HAP-1 (cell line): ENCODE measurements around the gene HECTD1.
"Not testable (repeated sequence)": the region's sequence is repeated elsewhere in the genome, so short reads cannot be mapped to it uniquely, and the experiment has no call there.

Experiments used
- DNase-seq, 2 experiments: peaks; one replicate each; pipeline ENCODE4 v3.0.0-alpha.2; 2016 to 2020; ENCODE audit warnings: low spot score in 2 of 2
- H3K27me3 ChIP-seq: fragments of 250-450 bp; sonication (Bioruptor Pico); 2 replicates; pipeline ENCODE4 v1.5.1; 2020; ENCODE audit warnings: low read depth, mild to moderate bottlenecking, moderate library complexity
- H3K36me3 ChIP-seq: fragments of 250-450 bp; sonication (Bioruptor Pico); replicated peaks from 2 replicates; pipeline ENCODE4 v1.5.1; 2020; ENCODE audit warnings: mild to moderate bottlenecking
- H3K4me1 ChIP-seq: fragments of 250-450 bp; sonication (Bioruptor Pico); 2 replicates; pipeline ENCODE4 v1.5.1; 2020; ENCODE audit warnings: mild to moderate bottlenecking
- H3K4me3 ChIP-seq: fragments of 250-450 bp; sonication (Bioruptor Pico); 2 replicates; pipeline ENCODE4 v1.5.1; 2020; ENCODE audit warnings: mild to moderate bottlenecking, moderate library complexity
- H3K9me3 ChIP-seq: fragments of 250-450 bp; sonication (Bioruptor Pico); 2 replicates; pipeline ENCODE4 v1.5.1; 2020; ENCODE audit warnings: mild to moderate bottlenecking, moderate library complexity
- in situ Hi-C: fragments of 300-500 bp; cut with MboI; formaldehyde crosslinking; loops from 3 replicates; pipeline ENCODE4 v1.14.3; 2020; ENCODE audit warnings: low sequenced_read_pairs, inconsistent platforms, mixed read lengths

The HECTD1 gene

GRCh38 chr14:31207755-31208545 lies at the start of gene HECTD1:
HECTD1 (minus strand) TSS chr14:31207793; CDS start chr14:31205936, 1,857 bp downstream.
- in situ Hi-C loops: no loop called here
- peaks cover 12% of the 10 kb centered on the region for H3K4me1 ChIP-seq
- H3K4me3 ChIP-seq: peak within 1 kb of the TSS; percentile 79
- H3K36me3 ChIP-seq: peaks cover 8% of the 10 kb centered on the region
- DNase-seq: peak in 1 of 2 experiments; percentile 86
- H3K9me3 ChIP-seq: no peaks in the 10 kb centered on the region
- H3K27me3 ChIP-seq: no peaks in the 10 kb centered on the region

GRCh38 chr14:31257244-31257553 lies 49.6 kb upstream of the HECTD1 start:
- no peaks in the 10 kb centered on the region for H3K36me3 ChIP-seq
- DNase-seq: no peak
- H3K27me3 ChIP-seq: no peaks in the 10 kb centered on the region
- in situ Hi-C loops: no loop called here
- no peaks in the 10 kb centered on the region for H3K9me3 ChIP-seq
- no peak overlapping the region for H3K4me3 ChIP-seq
- peaks cover 10% of the 10 kb centered on the region for H3K4me1 ChIP-seq

GRCh38 chr14:31256534-31257243 lies 49.1 kb upstream of the HECTD1 start:
- Histone ChIP-seq H3K4me3 (no peak overlapping the region), H3K27me3 (no peaks in the 10 kb centered on the region), H3K36me3 (no peaks in the 10 kb centered on the region), H3K4me1 (peaks cover 7% of the 10 kb centered on the region), H3K9me3 (no peaks in the 10 kb centered on the region)
- in situ Hi-C loops: no loop called here
- no peak for DNase-seq

- H3K4me3 ChIP-seq, H3K36me3 ChIP-seq, H3K4me1 ChIP-seq, H3K27me3 ChIP-seq, DNase-seq, in situ Hi-C loops, H3K9me3 ChIP-seq: not testable (repeated sequence)
Observed at GRCh38 chr14:31255918-31256317, 48.3 kb upstream of the HECTD1 start.

- no peaks in the 10 kb centered on the region for H3K9me3 ChIP-seq
- in situ Hi-C loops: no loop called here
- no peak for DNase-seq
Observed at GRCh38 chr14:31255286-31255685, 47.7 kb upstream of the HECTD1 start.

GRCh38 chr14:31253746-31254471 lies 46.3 kb upstream of the HECTD1 start:
- no peaks in the 10 kb centered on the region for H3K36me3 ChIP-seq
- no peak for DNase-seq
- in situ Hi-C loops: no loop called here

More at GRCh38 chr14:31255286-31255685, 47.7 kb upstream of the HECTD1 start:
- no peaks in the 10 kb centered on the region for H3K36me3 ChIP-seq
- H3K27me3 ChIP-seq: no peaks in the 10 kb centered on the region
- no peak overlapping the region for H3K4me3 ChIP-seq
- H3K4me1 ChIP-seq: peaks cover 10% of the 10 kb centered on the region

GRCh38 chr14:31252865-31253264 lies 45.3 kb upstream of the HECTD1 start:
- in situ Hi-C loops: no loop called here
- Histone ChIP-seq H3K4me1 (peaks cover 10% of the 10 kb centered on the region), H3K27me3 (no peaks in the 10 kb centered on the region), H3K9me3 (no peaks in the 10 kb centered on the region), H3K36me3 (no peaks in the 10 kb centered on the region), H3K4me3 (no peak overlapping the region)
- DNase-seq: no peak

More at GRCh38 chr14:31253746-31254471, 46.3 kb upstream of the HECTD1 start:
- Histone ChIP-seq H3K9me3 (no peaks in the 10 kb centered on the region), H3K4me3 (no peak overlapping the region), H3K27me3 (no peaks in the 10 kb centered on the region), H3K4me1 (peaks cover 10% of the 10 kb centered on the region)

- Histone ChIP-seq H3K9me3 (no peaks in the 10 kb centered on the region), H3K36me3 (no peaks in the 10 kb centered on the region), H3K4me3 (no peak overlapping the region), H3K4me1 (peaks cover 10% of the 10 kb centered on the region), H3K27me3 (no peaks in the 10 kb centered on the region)
- peak; percentile 39 to 48 for DNase-seq
- in situ Hi-C loops: no loop called here
Observed at GRCh38 chr14:31251028-31251958, 43.7 kb upstream of the HECTD1 start.

GRCh38 chr14:31244626-31245025 lies 37.0 kb upstream of the HECTD1 start:
- Histone ChIP-seq H3K4me1 (peaks cover 25% of the 10 kb centered on the region), H3K9me3 (no peaks in the 10 kb centered on the region; the same call in 1 of the 2 replicates), H3K4me3 (no peak overlapping the region), H3K36me3 (peaks cover 5% of the 10 kb centered on the region), H3K27me3 (no peaks in the 10 kb centered on the region)
- DNase-seq: peak; percentile 42 to 91
- in situ Hi-C loops: no loop called here

- no peak for DNase-seq
- Histone ChIP-seq H3K9me3 (no peaks in the 10 kb centered on the region; the same call in 1 of the 2 replicates), H3K4me1 (peaks cover 25% of the 10 kb centered on the region), H3K4me3 (no peak overlapping the region), H3K27me3 (no peaks in the 10 kb centered on the region), H3K36me3 (peaks cover 5% of the 10 kb centered on the region)
- in situ Hi-C loops: no loop called here
Observed at GRCh38 chr14:31243860-31244259, 36.3 kb upstream of the HECTD1 start.

- H3K4me1 ChIP-seq: peaks cover 25% of the 10 kb centered on the region
- H3K27me3 ChIP-seq, H3K36me3 ChIP-seq, in situ Hi-C loops, H3K9me3 ChIP-seq, H3K4me3 ChIP-seq, DNase-seq: not testable (repeated sequence)
Observed at GRCh38 chr14:31242161-31242940, 34.8 kb upstream of the HECTD1 start.

GRCh38 chr14:31241450-31242114 lies 34.0 kb upstream of the HECTD1 start:
- DNase-seq: no peak
- Histone ChIP-seq H3K4me1 (peaks cover 25% of the 10 kb centered on the region), H3K4me3 (no peak overlapping the region), H3K36me3 (peaks cover 5% of the 10 kb centered on the region), H3K9me3 (no peaks in the 10 kb centered on the region; the same call in 1 of the 2 replicates), H3K27me3 (no peaks in the 10 kb centered on the region)
- in situ Hi-C loops: no loop called here
